Astrocyte of the spinal cord (primary cell): Measurements from ENCODE around the gene NHS.

Source experiments
- DNase-seq: peaks from one replicate; pipeline ENCODE4 v3.0.0; 2011; ENCODE audit warnings: low read depth, low spot score
- H3K4me3 ChIP-seq: 2 replicates; pipeline ENCODE4 v1.5.1; 2011; ENCODE audit warnings: low read depth, mild to moderate bottlenecking, low read length, moderate library complexity
- CTCF ChIP-seq: IDR thresholded peaks from 2 replicates; pipeline ENCODE4 v1.5.1; 2012; ENCODE audit warnings: low read depth, mild to moderate bottlenecking, low read length, inconsistent platforms
- in situ Hi-C: cut with HindIII; loops from 2 replicates; pipeline ENCODE4 v1.10.0; 2017; ENCODE audit warnings: low sequenced_read_pairs

NHS gene

GRCh38 chrX:17375637-17376430 lies 834 bp downstream of the NHS start:
- in situ Hi-C loops, result no loop called here
- H3K4me3 ChIP-seq, result peak overlapping the region; percentile 65
- DNase-seq, result peak; percentile 9
- TF ChIP-seq CTCF, result no peak

GRCh38 chrX:17376431-17377077 lies 1.6 kb downstream of the NHS start:
- H3K4me3 ChIP-seq, result peak overlapping the region; percentile 65
- peak; percentile 9 for DNase-seq
- in situ Hi-C loops, result no loop called here
- no peak for TF ChIP-seq CTCF

- in situ Hi-C loops, result no loop called here
- peak overlapping the region; percentile 65 for H3K4me3 ChIP-seq
- TF ChIP-seq CTCF, result no peak
- peak; percentile 54 for DNase-seq
These were observed 2.2 kb downstream of the NHS start for GRCh38 chrX:17377091-17377717.

GRCh38 chrX:17377795-17378194 lies 2.8 kb downstream of the NHS start:
- peak; percentile 12 for DNase-seq
- in situ Hi-C loops, result no loop called here
- TF ChIP-seq CTCF, result no peak
- H3K4me3 ChIP-seq, result peak overlapping the region; percentile 65

GRCh38 chrX:17380221-17380620 lies 5.2 kb downstream of the NHS start:
- H3K4me3 ChIP-seq, result no peak overlapping the region
- in situ Hi-C loops, result no loop called here
- TF ChIP-seq CTCF, result no peak
- DNase-seq, result no peak

GRCh38 chrX:17390419-17390850 lies 15.4 kb downstream of the NHS start:
- DNase-seq, result no peak
- no peak for TF ChIP-seq CTCF
- in situ Hi-C loops, result no loop called here

More at GRCh38 chrX:17390419-17390850, 15.4 kb downstream of the NHS start:
- no peak overlapping the region for H3K4me3 ChIP-seq
